PC-9 (cell line): ENCODE data around the gene SRXN1. TPM values are rescaled to one million over a fixed set of nuclear protein-coding genes. Genes with fewer than 3 reads are reported as not detected.

Source experiments
- BruUV-seq: library from RNA; stranded (reverse); fragments of 400-500 nt; replicated peaks from 2 replicates; lab custom pipeline; 2021; lab: Mats Ljungman, UMichigan
- CTCF ChIA-PET: fragments of 300-600 bp; sonication (Branson Sonifier 250); formaldehyde crosslinking; loops from one replicate; lab custom pipeline; 2022; ENCODE audit warnings: antibody characterized with exemption; lab: Charles Lee
- POLR2A ChIA-PET: fragments of 300-600 bp; sonication (Branson Sonifier 250); formaldehyde crosslinking; loops from one replicate; lab custom pipeline; 2022; ENCODE audit warnings: antibody characterized with exemption; ENCODE audit not compliant: unreplicated experiment; lab: Charles Lee
- DNase-seq, 2 experiments: peaks; one replicate each; pipeline versions ENCODE4 v3.0.0 to v3.0.0-alpha.2; 2015 to 2022; ENCODE audit warnings: mixed read lengths in 1 of 2
- H2AFZ ChIP-seq: fragments of 200-600 bp; sonication (generic); 2 replicates; pipeline ENCODE4 v1.8.1; 2017; ENCODE audit warnings: antibody characterized with exemption
- H3F3A ChIP-seq: fragments of 200-600 bp; sonication (generic); 2 replicates; pipeline ENCODE4 v1.8.1; 2017; ENCODE audit warnings: antibody characterized with exemption, mild to moderate bottlenecking, low read depth; ENCODE audit not compliant: insufficient read depth
- H3K27ac ChIP-seq: fragments of 200-600 bp; sonication (generic); 2 replicates; pipeline ENCODE4 v1.6.1; 2016; ENCODE audit warnings: mixed run types
- H3K27me3 ChIP-seq: fragments of 200-600 bp; sonication (generic); 2 replicates; pipeline ENCODE4 v1.6.1; 2016; ENCODE audit warnings: low read depth, mixed run types; ENCODE audit not compliant: insufficient read depth
- H3K36me3 ChIP-seq: fragments of 200-600 bp; sonication (generic); 2 replicates; pipeline ENCODE4 v1.6.1; 2016; ENCODE audit warnings: low read depth, mixed run types
- H3K4me1 ChIP-seq: fragments of 200-600 bp; sonication (generic); replicated peaks from 2 replicates; pipeline ENCODE4 v1.6.1; 2016; ENCODE audit warnings: mixed run types; ENCODE audit not compliant: insufficient read depth
- H3K4me2 ChIP-seq: fragments of 200-600 bp; sonication (generic); 2 replicates; pipeline ENCODE4 v1.6.1; 2017; ENCODE audit warnings: mixed run types
- H3K4me3 ChIP-seq: fragments of 200-600 bp; sonication (generic); 2 replicates; pipeline ENCODE4 v1.6.1; 2016; ENCODE audit warnings: mixed run types
- H3K79me2 ChIP-seq: fragments of 200-600 bp; sonication (generic); 2 replicates; pipeline ENCODE4 v1.6.1; 2017; ENCODE audit warnings: low read depth, mixed run types
- H3K9me2 ChIP-seq: fragments of 200-600 bp; sonication (generic); 2 replicates; pipeline ENCODE4 v1.8.1; 2017; ENCODE audit warnings: mild to moderate bottlenecking; ENCODE audit not compliant: insufficient read depth
- H3K9me3 ChIP-seq: fragments of 200-600 bp; sonication (generic); 2 replicates; pipeline ENCODE4 v1.8.1; 2016; ENCODE audit warnings: low read depth; ENCODE audit not compliant: insufficient read depth
- H4K20me1 ChIP-seq: fragments of 200-600 bp; sonication (generic); 2 replicates; pipeline ENCODE4 v1.8.1; 2017; ENCODE audit not compliant: insufficient read depth
- EZH2 ChIP-seq: fragments of 200-600 bp; sonication (generic); IDR thresholded peaks from 2 replicates; pipeline ENCODE4 v1.8.0; 2017; ENCODE audit warnings: antibody characterized with exemption, low read depth
- intact Hi-C: fragments of 100-400 bp; cut with micrococcal nuclease; formaldehyde crosslinking; loops from one replicate; pipeline ENCODE4 v1.10.0; 2022; ENCODE audit not compliant: unreplicated experiment
- total RNA-seq: library from RNA; stranded (reverse); gene quantifications from 2 replicates; pipeline ENCODE4 v1.2.3, GENCODE V29; 2021
- TF ChIP-seq, protein P1 (sequence below): fragments of 200-600 bp; sonication (generic); conservative IDR thresholded peaks from 2 replicates; pipeline ENCODE4 v1.6.1; 2017; ENCODE audit warnings: mixed run types, antibody characterized with exemption, mild to moderate bottlenecking, moderate library complexity

The SRXN1 gene
- total RNA-seq, 1 experiment from 2014 or later = 204 TPM

DNA sequence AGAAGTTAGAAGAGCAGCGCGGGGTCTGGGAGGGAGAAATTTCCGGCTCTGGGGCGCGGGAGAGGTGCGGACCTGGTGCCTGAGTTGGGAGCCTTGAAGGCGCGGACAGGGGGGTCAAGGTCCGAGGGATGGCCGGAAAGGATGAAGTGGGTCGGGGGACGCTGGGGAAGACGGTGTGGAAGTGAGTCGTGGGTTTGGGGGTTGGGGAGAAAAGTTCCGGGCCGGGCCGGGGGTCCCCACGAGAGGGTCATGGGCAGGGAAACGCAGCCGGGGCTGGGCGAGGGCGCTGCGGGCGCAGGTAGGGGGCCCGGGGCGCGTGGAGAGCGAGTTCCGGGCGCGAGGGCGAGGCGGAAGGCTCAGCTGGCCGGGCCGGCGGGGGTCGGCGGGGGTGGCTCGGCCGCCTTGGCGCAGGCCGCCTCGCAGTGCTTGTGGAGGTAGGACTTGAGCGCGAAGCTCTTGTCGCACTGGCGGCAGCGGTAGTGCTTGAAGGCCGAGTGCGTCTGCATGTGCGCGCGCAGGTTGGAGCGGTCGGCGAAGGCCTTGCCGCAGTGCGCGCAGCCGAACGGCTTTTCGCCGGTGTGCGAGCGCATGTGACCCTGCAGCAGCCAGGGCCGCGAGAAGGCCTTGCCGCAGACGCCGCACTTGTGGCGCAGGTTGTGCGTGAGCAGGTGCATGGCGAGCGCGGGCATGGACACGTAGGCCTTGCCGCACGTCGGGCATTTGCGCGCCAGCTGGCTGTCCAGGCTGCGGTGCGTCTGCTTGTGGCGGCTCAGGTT, 10.5 kb upstream of the SRXN1 start:
- no TSS peak for BruUV-seq
- ChIA-PET POLR2A (no interaction called here), CTCF (no interaction called here)

DNA sequence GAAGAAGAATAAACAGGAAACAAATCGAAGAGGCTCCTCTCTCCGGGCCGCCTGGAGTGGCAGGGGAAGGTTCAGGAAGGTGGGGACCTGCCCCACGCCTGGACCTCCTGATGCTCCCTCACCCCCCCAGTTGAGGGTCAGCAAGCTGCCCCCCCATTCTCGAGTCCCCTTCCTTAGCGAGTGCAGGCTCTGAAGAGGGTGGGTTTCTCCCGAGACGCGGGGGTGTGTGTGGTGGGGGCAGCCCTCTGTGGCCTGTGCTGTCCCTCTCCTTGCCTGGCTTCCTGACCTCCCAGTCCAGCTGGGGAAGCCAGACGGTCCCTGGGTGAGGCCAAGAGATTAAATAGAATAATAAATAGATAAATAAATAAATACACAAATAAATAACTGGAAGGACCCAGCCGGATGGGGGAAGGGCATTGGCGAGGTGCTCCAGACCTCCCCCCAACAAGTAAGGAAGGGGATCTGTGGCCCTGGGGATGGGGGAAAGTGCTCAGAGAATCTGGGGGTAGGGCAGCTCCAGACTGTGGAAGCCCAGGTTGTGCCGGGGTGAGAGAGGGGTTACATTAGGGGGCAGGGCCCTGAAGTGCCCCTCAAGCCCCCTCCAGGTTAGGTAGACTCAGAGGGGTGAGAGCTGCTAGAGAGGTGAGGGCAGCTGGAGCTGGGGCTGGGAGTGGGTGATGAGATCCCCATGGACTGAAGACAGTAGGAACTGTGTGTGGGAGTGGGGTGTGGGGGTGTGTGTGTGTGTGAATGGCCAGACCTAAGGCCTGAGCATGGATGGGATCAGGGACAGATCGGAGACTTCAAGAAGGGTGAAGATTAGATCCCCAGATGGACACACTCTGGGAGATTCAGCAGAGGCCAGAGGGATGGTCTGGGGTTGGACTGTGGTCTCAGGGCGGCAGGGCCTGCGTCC, 9.5 kb upstream of the SRXN1 start:
- Histone ChIP-seq H4K20me1 (no peaks in the 10 kb centered on the region), H3F3A (peaks cover 4% of the 10 kb centered on the region; the same call in 1 of the 2 replicates), H3K36me3 (no peaks in the 10 kb centered on the region), H3K9me2 (no peaks in the 10 kb centered on the region), H3K4me2 (no peak overlapping the region), H3K79me2 (no peaks in the 10 kb centered on the region), H3K27ac (no peak overlapping the region), H3K4me3 (no peak overlapping the region), H3K27me3 (no peaks in the 10 kb centered on the region), H3K9me3 (no peaks in the 10 kb centered on the region), H2AFZ (no peak overlapping the region), H3K4me1 (0 out of 2 replicates have a peak, but pooled peaks cover 7% of the 10 kb centered on the region)
- TF ChIP-seq EZH2 = no peak
- TF ChIP-seq, protein P1, sequence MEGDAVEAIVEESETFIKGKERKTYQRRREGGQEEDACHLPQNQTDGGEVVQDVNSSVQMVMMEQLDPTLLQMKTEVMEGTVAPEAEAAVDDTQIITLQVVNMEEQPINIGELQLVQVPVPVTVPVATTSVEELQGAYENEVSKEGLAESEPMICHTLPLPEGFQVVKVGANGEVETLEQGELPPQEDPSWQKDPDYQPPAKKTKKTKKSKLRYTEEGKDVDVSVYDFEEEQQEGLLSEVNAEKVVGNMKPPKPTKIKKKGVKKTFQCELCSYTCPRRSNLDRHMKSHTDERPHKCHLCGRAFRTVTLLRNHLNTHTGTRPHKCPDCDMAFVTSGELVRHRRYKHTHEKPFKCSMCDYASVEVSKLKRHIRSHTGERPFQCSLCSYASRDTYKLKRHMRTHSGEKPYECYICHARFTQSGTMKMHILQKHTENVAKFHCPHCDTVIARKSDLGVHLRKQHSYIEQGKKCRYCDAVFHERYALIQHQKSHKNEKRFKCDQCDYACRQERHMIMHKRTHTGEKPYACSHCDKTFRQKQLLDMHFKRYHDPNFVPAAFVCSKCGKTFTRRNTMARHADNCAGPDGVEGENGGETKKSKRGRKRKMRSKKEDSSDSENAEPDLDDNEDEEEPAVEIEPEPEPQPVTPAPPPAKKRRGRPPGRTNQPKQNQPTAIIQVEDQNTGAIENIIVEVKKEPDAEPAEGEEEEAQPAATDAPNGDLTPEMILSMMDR = no peak
- no TSS peak for BruUV-seq
- CTCF ChIA-PET = no interaction called here
- POLR2A ChIA-PET = no interaction called here
- no peak for DNase-seq
- intact Hi-C loops = no loop called here

More for the DNA sequence above, 10.5 kb upstream of the SRXN1 start:
- no peak for TF ChIP-seq EZH2
- TF ChIP-seq, protein P1 = no peak
- no peak overlapping the region for H3K4me2 ChIP-seq
- no peak overlapping the region for H2AFZ ChIP-seq
- intact Hi-C loops = no loop called here
- no peak overlapping the region for H3K27ac ChIP-seq
- DNase-seq = no peak
- H3K27me3 ChIP-seq = no peaks in the 10 kb centered on the region
- no peaks in the 10 kb centered on the region for H3K79me2 ChIP-seq
- H3F3A ChIP-seq = peaks cover 4% of the 10 kb centered on the region; the same call in 1 of the 2 replicates
- no peaks in the 10 kb centered on the region for H4K20me1 ChIP-seq
- H3K9me2 ChIP-seq = no peaks in the 10 kb centered on the region
- no peaks in the 10 kb centered on the region for H3K36me3 ChIP-seq
- 0 out of 2 replicates have a peak, but pooled peaks cover 7% of the 10 kb centered on the region for H3K4me1 ChIP-seq
- no peaks in the 10 kb centered on the region for H3K9me3 ChIP-seq
- no peak overlapping the region for H3K4me3 ChIP-seq

DNA sequence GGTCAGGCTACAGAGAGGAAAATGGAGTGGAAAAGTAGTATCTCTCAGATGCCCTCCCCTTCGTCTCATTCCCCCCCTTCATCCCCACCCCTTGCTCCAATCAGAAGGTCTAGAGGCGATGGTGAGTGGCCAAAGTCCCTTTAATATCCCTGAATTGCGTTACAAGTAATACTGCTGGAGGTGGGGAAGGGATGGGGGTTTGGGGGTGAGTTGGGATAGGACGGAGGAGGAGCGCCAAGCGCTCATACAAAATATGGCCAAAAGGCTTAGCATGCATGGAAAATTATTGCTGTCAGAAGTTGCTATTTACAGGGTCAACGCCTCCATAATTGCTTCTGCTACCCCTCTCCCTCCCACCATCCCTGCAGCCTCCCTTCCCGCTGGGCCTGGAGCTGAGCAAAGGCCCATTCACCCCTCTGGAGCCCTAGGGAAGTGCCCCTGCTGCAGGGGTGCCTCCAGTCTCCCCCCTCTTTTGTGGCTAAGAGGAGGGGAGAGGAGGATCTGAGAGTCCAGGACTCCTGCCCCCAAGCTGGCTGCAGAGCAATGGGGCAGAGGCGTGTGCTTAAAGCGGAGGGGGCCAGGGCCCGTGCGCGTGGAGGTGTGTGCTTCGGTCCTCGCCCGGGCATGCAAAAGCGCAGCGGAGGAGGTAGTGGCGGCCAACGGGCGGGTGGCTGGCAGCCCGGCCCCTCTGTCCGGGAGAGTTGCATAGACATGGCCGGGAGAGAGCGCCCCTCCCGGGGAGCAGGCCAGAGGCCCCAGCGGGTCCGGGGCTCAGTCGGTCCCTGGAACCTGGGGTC, 8.7 kb upstream of the SRXN1 start:
- H3K79me2 ChIP-seq = no peaks in the 10 kb centered on the region
- no peak for TF ChIP-seq EZH2
- TF ChIP-seq, protein P1 = no peak
- 0 out of 2 replicates have a peak, but pooled peaks cover 7% of the 10 kb centered on the region for H3K4me1 ChIP-seq
- no peak overlapping the region for H3K4me2 ChIP-seq
- no peak overlapping the region for H3K4me3 ChIP-seq
- no peak for DNase-seq
- CTCF ChIA-PET = no interaction called here
- POLR2A ChIA-PET = no interaction called here
- intact Hi-C loops = no loop called here
- H3K27ac ChIP-seq = no peak overlapping the region
- peaks cover 4% of the 10 kb centered on the region; the same call in 1 of the 2 replicates for H3F3A ChIP-seq
- no peaks in the 10 kb centered on the region for H4K20me1 ChIP-seq
- no TSS peak for BruUV-seq
- H2AFZ ChIP-seq = no peak overlapping the region
- no peaks in the 10 kb centered on the region for H3K27me3 ChIP-seq
- no peaks in the 10 kb centered on the region for H3K9me2 ChIP-seq
- no peaks in the 10 kb centered on the region for H3K9me3 ChIP-seq
- H3K36me3 ChIP-seq = no peaks in the 10 kb centered on the region
